SU-DHL-6 (cell line): Measurements from ENCODE around the gene RDH16.

ENCODE experiments used
- CTCF ChIP-seq: fragments of 200-600 bp; sonication (generic); IDR thresholded peaks from one replicate; pipeline ENCODE4 v1.5.1; 2017; ENCODE audit warnings: antibody characterized with exemption, mild to moderate bottlenecking, low read length, moderate library complexity; ENCODE audit not compliant: insufficient read depth, poor library complexity, severe bottlenecking
- EZH2phosphoT487 ChIP-seq: fragments of 200-600 bp; sonication (generic), shearing (Covaris generic); conservative IDR thresholded peaks from 2 replicates; pipeline ENCODE4 v1.6.1; 2018; ENCODE audit warnings: mild to moderate bottlenecking, antibody characterized with exemption, low read length, moderate library complexity, mixed read lengths

GRCh38 chr12:56998981-56999380 lies 41.6 kb upstream of the RDH16 start:
- TF ChIP-seq CTCF (no peak), EZH2phosphoT487 (no peak)
